GM12872 (cell line): Measurements from ENCODE around the gene ETFA.

Source experiments
- TF ChIP-seq, protein P1 (sequence below): IDR thresholded peaks from 3 replicates; pipeline ENCODE4 v1.5.1; 2011; ENCODE audit warnings: low read depth, mild to moderate bottlenecking, low read length, moderate library complexity; ENCODE audit not compliant: insufficient read depth

The ETFA gene

DNA sequence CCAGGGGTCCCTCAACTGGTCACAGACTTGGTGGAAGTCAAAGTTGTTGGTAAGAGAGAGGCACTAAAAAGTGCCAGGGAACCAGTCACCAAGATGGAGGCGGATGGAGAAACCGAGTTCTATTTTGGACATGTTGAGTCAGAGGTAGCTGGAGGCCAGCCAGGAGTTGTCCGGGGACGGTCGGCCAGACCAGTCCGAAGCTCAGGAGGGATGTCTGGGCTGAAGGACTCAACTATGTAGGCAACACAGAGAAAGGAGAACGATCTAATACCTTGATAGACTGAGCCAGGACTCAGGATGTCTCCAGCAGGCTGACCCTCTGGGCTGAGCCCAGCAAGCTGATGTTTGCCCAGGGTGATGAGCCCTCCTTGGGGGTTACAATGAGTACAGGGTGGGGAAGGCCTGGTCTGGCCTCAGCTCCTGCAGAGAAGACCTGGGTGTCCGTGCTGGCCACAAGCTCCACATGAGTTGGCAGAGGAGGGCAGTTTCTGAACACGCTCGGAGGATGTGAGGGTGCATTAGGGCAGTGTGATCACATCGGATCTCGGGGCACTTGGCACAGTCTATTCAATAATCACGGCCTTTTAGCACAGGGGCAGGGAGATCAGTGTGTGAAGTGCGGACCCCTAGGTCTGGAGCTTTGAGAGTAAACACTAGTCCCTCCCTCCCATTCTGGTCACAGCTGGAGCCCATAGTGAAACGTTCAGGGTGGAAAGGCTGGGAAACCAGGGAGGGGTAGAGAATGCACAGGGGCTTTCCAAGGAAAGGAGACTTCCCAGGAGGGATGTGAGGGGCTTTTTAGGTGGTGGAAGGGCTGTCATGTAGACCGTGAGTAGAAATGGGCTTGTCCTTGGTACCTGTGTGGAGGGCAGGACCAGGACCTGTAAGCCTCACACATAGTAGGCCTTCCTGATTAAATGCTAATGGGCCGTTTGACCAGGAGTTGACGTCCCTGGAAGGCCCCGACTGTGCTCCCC lies 111.9 kb downstream of the ETFA start:
- TF ChIP-seq, protein P1, sequence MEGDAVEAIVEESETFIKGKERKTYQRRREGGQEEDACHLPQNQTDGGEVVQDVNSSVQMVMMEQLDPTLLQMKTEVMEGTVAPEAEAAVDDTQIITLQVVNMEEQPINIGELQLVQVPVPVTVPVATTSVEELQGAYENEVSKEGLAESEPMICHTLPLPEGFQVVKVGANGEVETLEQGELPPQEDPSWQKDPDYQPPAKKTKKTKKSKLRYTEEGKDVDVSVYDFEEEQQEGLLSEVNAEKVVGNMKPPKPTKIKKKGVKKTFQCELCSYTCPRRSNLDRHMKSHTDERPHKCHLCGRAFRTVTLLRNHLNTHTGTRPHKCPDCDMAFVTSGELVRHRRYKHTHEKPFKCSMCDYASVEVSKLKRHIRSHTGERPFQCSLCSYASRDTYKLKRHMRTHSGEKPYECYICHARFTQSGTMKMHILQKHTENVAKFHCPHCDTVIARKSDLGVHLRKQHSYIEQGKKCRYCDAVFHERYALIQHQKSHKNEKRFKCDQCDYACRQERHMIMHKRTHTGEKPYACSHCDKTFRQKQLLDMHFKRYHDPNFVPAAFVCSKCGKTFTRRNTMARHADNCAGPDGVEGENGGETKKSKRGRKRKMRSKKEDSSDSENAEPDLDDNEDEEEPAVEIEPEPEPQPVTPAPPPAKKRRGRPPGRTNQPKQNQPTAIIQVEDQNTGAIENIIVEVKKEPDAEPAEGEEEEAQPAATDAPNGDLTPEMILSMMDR: no peak

DNA sequence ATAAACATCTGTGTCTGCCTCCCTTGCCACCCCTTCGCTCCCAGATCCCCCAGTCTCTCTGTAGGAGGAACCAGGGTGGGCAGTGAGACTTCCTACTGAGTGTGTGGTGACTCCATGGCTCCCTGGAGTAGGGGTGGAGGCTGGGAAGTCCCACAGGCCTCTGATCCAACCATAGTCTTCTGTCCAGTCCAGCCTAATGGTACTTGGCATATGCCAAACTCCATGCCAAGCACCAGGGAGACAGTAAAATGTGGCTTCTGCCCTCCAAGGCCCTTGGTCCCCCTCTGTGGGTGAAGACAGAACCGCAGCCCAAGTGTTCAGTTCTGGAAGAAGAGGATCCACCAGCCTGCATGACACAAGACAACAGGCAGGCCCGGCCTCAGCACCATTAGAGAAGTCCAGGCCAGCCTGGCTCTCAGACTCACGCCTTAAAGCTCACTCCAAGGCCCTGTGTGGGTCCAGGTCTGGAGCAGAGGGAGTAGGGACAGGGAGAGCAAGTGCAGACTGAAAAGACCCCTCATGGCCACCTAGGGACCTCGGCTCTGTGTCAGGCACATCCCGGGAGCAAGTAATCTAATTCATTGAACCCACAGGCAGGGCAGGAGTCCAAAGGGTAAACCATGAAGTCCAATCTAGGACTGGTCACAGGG lies 112.7 kb downstream of the ETFA start:
- TF ChIP-seq, protein P1: no peak

GRCh38 chr15:76197703-76198455 lies 113.4 kb downstream of the ETFA start:
- TF ChIP-seq, protein P1: no peak

DNA sequence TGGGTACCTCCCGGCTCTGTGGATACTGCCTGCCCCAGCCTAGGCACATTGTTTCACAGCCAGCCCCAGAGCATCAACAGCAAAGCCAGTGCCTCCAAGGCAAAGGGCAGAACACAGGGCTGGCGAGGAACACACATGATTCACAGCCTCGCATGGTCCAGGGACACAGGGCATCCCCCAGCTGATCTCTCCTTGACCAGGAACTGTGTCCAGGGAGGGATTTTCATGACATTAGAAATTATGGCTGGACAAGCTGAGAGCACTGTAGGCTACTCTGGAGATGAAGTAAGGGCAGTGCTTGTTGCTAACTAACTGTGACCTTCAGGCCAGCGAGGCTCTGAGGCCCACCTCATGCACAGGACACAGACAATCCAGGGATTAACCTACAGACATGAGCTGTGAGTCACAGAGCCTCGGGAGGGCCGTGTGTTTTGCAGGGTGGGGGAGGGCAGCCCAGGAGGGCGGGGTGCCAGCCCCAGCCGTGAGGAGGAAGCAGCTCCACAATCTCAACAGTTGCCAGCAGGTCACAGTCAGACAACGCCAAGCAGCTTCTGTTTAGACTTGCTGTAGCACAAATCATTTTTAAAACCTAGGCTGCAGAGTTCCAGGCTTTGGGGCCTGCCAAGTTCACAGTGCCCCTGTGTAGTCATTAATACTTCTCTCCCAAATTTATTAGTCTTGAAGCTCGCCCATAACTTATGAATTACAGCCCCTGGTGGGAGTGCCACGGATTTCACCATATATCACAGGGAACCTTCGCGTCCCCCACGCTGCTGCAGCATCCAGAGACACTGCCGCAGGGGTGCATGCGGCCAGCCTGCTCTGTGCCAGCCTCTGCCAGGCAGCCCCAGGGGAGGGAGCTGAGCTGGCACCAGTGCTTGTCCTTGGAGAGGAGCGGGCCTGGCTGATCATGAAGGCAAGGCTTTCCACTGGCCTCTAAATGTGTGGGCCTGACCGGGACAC lies 114.7 kb downstream of the ETFA start:
- TF ChIP-seq, protein P1: no peak

- TF ChIP-seq, protein P1: no peak
Measured at GRCh38 chr15:76195506-76196268, 115.6 kb downstream of the ETFA start.

- TF ChIP-seq, protein P1: no peak
Measured at GRCh38 chr15:76193934-76194333, 117.3 kb downstream of the ETFA start.
